SU-DHL-6 (cell line): ENCODE data around the gene ANXA3.

Experiments
- H2AFZ ChIP-seq: fragments of 200-600 bp; sonication (generic); 2 replicates; pipeline ENCODE4 v1.6.1; 2014; ENCODE audit warnings: low read depth, mild to moderate bottlenecking, moderate library complexity, mixed read lengths, antibody characterized with exemption, low read length; ENCODE audit not compliant: severe bottlenecking
- H3F3A ChIP-seq: fragments of 200-600 bp; shearing (Covaris generic); 2 replicates; pipeline ENCODE4 v1.6.0; 2016; ENCODE audit warnings: antibody characterized with exemption, mild to moderate bottlenecking; ENCODE audit not compliant: insufficient read depth
- H3K27ac ChIP-seq: fragments of 200-600 bp; sonication (generic); 2 replicates; pipeline ENCODE4 v1.5.1; 2016; ENCODE audit warnings: low read depth, mild to moderate bottlenecking, low read length, moderate library complexity, mixed read lengths
- H3K27me3 ChIP-seq: fragments of 200-600 bp; sonication (generic), shearing (Covaris generic); 2 replicates; pipeline ENCODE4 v1.6.0; 2014; ENCODE audit warnings: mild to moderate bottlenecking, low read length
- H3K36me3 ChIP-seq: fragments of 200-600 bp; sonication (generic); 2 replicates; pipeline ENCODE4 v1.6.1; 2014; ENCODE audit warnings: mild to moderate bottlenecking, low read length, mixed read lengths
- H3K4me2 ChIP-seq: fragments of 300-600, 200-600 bp; shearing (Covaris generic), sonication (generic); 2 replicates; pipeline ENCODE4 v1.6.0; 2014; ENCODE audit warnings: low read length, low read depth, mild to moderate bottlenecking; ENCODE audit not compliant: poor library complexity, severe bottlenecking
- H3K4me3 ChIP-seq: fragments of 200-600 bp; sonication (generic); 2 replicates; pipeline ENCODE4 v1.5.1; 2014; ENCODE audit warnings: antibody characterized with exemption, low read length, mild to moderate bottlenecking, mixed read lengths; ENCODE audit not compliant: insufficient read depth, poor library complexity, severe bottlenecking
- H3K79me2 ChIP-seq: fragments of 200-600 bp; sonication (generic); 2 replicates; pipeline ENCODE4 v1.6.1; 2014; ENCODE audit warnings: mild to moderate bottlenecking, low read length, moderate library complexity; ENCODE audit not compliant: insufficient read depth
- H3K9ac ChIP-seq: fragments of 200-600 bp; sonication (generic); 2 replicates; pipeline ENCODE4 v1.7.0; 2014; ENCODE audit warnings: mild to moderate bottlenecking, low read length
- H3K9me2 ChIP-seq: fragments of 200-600 bp; sonication (generic); replicated peaks from 2 replicates; pipeline ENCODE4 v1.6.1; 2014; ENCODE audit warnings: low read length; ENCODE audit not compliant: insufficient read depth
- H3K9me3 ChIP-seq: fragments of 200-600 bp; sonication (generic); 2 replicates; pipeline ENCODE4 v1.6.1; 2014; ENCODE audit warnings: low read length, mixed read lengths; ENCODE audit not compliant: insufficient read depth
- H4K20me1 ChIP-seq: fragments of 200-600 bp; sonication (generic); 2 replicates; pipeline ENCODE4 v1.6.1; 2014; ENCODE audit warnings: low read depth, mild to moderate bottlenecking, antibody characterized with exemption, low read length, moderate library complexity, mixed read lengths
- EZH2phosphoT487 ChIP-seq: fragments of 200-600 bp; sonication (generic), shearing (Covaris generic); conservative IDR thresholded peaks from 2 replicates; pipeline ENCODE4 v1.6.1; 2018; ENCODE audit warnings: mild to moderate bottlenecking, antibody characterized with exemption, low read length, moderate library complexity, mixed read lengths
- TF ChIP-seq, protein P1 (sequence below): fragments of 200-600 bp; sonication (generic); IDR thresholded peaks from one replicate; pipeline ENCODE4 v1.5.1; 2017; ENCODE audit warnings: antibody characterized with exemption, mild to moderate bottlenecking, low read length, moderate library complexity; ENCODE audit not compliant: insufficient read depth, poor library complexity, severe bottlenecking

ANXA3 gene

GRCh38 chr4:78610546-78611214 lies 59.1 kb downstream of the ANXA3 start:
- Histone ChIP-seq H3F3A (no peaks in the 10 kb centered on the region), H3K27me3 (no peaks in the 10 kb centered on the region), H3K9ac (no peak overlapping the region), H3K79me2 (no peaks in the 10 kb centered on the region), H3K9me3 (no peaks in the 10 kb centered on the region), H4K20me1 (no peaks in the 10 kb centered on the region), H3K4me2 (peak overlapping the region; percentile 13), H2AFZ (no peak overlapping the region), H3K27ac (no peak overlapping the region), H3K36me3 (no peaks in the 10 kb centered on the region), H3K4me3 (no peak overlapping the region), H3K9me2 (no peaks in the 10 kb centered on the region)
- TF ChIP-seq, protein P1, sequence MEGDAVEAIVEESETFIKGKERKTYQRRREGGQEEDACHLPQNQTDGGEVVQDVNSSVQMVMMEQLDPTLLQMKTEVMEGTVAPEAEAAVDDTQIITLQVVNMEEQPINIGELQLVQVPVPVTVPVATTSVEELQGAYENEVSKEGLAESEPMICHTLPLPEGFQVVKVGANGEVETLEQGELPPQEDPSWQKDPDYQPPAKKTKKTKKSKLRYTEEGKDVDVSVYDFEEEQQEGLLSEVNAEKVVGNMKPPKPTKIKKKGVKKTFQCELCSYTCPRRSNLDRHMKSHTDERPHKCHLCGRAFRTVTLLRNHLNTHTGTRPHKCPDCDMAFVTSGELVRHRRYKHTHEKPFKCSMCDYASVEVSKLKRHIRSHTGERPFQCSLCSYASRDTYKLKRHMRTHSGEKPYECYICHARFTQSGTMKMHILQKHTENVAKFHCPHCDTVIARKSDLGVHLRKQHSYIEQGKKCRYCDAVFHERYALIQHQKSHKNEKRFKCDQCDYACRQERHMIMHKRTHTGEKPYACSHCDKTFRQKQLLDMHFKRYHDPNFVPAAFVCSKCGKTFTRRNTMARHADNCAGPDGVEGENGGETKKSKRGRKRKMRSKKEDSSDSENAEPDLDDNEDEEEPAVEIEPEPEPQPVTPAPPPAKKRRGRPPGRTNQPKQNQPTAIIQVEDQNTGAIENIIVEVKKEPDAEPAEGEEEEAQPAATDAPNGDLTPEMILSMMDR = no peak
- TF ChIP-seq EZH2phosphoT487 = no peak

DNA sequence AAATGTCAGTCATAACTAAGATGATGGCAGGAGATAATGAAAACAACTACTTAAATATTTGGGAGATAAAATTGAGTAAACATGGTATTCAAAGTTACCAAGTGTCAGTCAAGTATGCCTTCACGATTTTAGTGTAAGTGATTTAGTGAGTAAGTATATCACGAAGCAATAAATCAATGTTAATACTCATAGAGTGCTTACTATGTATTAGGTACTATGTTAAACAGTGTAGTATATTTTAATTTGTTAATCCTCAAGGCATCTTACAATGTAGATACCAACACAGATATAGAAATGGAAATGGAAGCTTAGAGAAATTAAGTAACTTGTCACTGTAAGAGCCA lies 59.6 kb downstream of the ANXA3 start:
- Histone ChIP-seq H3F3A (no peaks in the 10 kb centered on the region), H3K27me3 (no peaks in the 10 kb centered on the region), H4K20me1 (no peaks in the 10 kb centered on the region), H3K79me2 (no peaks in the 10 kb centered on the region), H3K27ac (no peak overlapping the region), H3K9me3 (no peaks in the 10 kb centered on the region), H2AFZ (no peak overlapping the region), H3K36me3 (no peaks in the 10 kb centered on the region), H3K9me2 (no peaks in the 10 kb centered on the region), H3K9ac (no peak overlapping the region), H3K4me2 (no peak overlapping the region), H3K4me3 (no peak overlapping the region)
- TF ChIP-seq, protein P1 = no peak
- no peak for TF ChIP-seq EZH2phosphoT487

DNA sequence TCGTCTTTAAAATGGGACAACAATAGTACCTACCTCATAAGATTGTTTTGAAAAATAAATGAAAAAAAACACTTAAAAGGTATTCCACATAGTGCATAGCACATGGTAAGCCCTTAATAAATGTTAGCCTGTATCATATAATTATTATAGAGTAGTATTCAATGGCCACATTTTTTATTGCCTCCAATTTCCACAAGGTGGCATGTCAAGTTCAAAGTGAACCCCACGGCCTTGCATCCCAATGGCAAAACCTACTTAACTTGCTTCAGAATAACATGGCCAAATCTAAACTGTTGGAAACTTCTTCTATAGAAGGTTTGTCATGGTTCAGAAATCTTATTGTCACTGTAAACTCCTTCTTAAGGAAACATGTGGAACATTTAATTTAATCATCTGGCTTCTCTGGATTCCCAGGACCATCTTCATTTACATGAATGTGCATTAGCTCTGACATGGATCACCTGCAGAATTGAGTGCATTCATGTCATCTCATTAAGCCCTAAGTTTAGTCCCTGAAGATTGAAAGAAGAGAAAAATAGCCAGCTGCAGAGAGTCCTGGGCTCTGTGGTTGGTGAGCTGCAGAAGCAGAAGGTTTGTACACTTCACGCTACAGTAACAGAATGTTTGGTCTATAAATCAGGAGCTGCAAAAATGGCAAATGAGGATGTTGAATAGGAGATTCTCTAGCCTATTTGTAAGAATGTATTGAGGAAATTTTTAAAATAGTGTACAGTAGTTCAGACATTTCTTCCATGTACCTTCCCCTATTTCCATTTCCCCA lies 61.0 kb downstream of the ANXA3 start:
- no peaks in the 10 kb centered on the region for H3F3A ChIP-seq
- H3K9me3 ChIP-seq = no peaks in the 10 kb centered on the region
- no peaks in the 10 kb centered on the region for H3K27me3 ChIP-seq
- H3K27ac ChIP-seq = no peak overlapping the region
- H3K4me2 ChIP-seq = no peak overlapping the region
- TF ChIP-seq EZH2phosphoT487 = no peak
- TF ChIP-seq, protein P1 = peak; percentile 21
- H3K9ac ChIP-seq = no peak overlapping the region
- no peaks in the 10 kb centered on the region for H3K9me2 ChIP-seq
- H3K79me2 ChIP-seq = no peaks in the 10 kb centered on the region
- H3K36me3 ChIP-seq = no peaks in the 10 kb centered on the region
- no peak overlapping the region for H2AFZ ChIP-seq
- no peaks in the 10 kb centered on the region for H4K20me1 ChIP-seq
- H3K4me3 ChIP-seq = no peak overlapping the region
